Memory B cell (primary cell): ENCODE data around the gene GNPTAB.

Experiments used
- ATAC-seq: fragments of 150-1000 bp; cut with Tn5 transposase; 2 replicates; pipeline ENCODE4 v1.10.0; 2021; ENCODE audit warnings: low read depth, mild to moderate bottlenecking, moderate library complexity
- DNase-seq, 2 donors: peaks; one replicate each; pipeline ENCODE4 v3.0.0; 2022; ENCODE audit warnings: low spot score in 2 of 2
- H3K27ac Mint-ChIP-seq: one replicate; pipeline ENCODE4 v1.8.0; 2022; ENCODE audit warnings: mild to moderate bottlenecking, moderate library complexity, mixed read lengths
- H3K27me3 Mint-ChIP-seq: one replicate; pipeline ENCODE4 v1.8.0; 2022; ENCODE audit warnings: mixed read lengths
- H3K36me3 Mint-ChIP-seq: one replicate; pipeline ENCODE4 v1.8.0; 2022; ENCODE audit warnings: mild to moderate bottlenecking, mixed read lengths
- H3K4me1 Mint-ChIP-seq: one replicate; pipeline ENCODE4 v1.8.0; 2022; ENCODE audit warnings: mixed read lengths
- H3K4me3 Mint-ChIP-seq: one replicate; pipeline ENCODE4 v1.8.0; 2022; ENCODE audit warnings: mild to moderate bottlenecking, moderate library complexity, mixed read lengths
- H3K9me3 Mint-ChIP-seq: one replicate; pipeline ENCODE4 v1.8.0; 2022; ENCODE audit warnings: mixed read lengths

GNPTAB gene

DNA sequence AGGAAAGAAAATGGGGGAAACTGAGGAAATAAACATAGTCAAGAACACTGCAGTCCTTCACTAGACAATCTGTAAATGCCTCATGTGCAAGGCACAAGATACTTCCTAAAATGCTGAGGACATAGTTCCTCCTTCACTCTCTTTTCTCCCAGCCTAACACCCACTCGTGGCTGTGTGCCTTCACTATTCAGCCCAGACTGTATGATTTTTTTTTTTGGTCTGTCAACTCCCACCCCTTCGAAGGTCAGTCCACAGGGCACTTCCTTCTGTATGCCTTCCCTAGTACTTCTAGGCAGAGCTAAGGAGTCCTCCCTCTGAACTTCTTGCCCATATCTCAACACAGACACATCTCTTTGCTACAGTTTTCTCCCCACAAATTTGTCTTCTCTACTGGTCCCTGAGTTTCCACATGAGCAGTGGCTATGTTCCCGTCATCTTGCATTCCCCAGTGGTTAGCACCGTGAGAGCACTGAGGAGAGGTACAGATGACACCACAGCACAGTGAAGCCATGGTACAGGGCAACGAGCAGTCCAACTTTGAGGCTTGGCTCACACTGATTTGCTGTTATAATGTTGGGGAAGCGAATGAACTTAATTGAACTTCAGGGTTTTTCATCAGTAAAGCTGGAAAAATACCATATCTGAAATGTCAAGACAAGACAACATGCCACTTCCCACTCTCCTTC, 67.4 kb downstream of the GNPTAB start:
- Mint-ChIP-seq H3K4me1 (peaks cover 10% of the 10 kb centered on the region), H3K4me3 (no peak overlapping the region), H3K36me3 (peaks cover 12% of the 10 kb centered on the region), H3K27ac (peak overlapping the region; percentile 33), H3K27me3 (no peaks in the 10 kb centered on the region), H3K9me3 (no peaks in the 10 kb centered on the region)
- DNase-seq (no peak), ATAC-seq (peak; percentile 48)

DNA sequence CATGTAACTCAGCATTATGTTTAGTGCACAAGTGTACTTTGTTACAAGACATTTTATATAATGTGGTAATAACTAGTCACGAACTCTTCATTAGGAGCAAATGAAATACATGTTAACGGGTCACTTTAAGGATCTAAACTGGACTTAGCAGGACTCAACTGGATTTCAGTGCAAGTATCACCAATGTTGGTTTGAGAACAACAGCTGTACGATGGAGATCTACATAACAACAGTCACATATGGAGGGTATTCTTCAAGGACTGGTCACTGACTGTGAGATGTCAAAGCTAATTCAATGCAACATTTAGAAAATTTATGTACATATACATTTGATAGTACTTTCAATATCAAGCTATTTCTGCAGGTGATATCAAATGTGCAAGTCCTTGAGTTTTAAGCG, 69.0 kb downstream of the GNPTAB start:
- Mint-ChIP-seq H3K27ac (no peak overlapping the region), H3K36me3 (peaks cover 13% of the 10 kb centered on the region), H3K4me3 (no peak overlapping the region), H3K4me1 (peaks cover 10% of the 10 kb centered on the region), H3K9me3 (no peaks in the 10 kb centered on the region), H3K27me3 (no peaks in the 10 kb centered on the region)
- DNase-seq (no peak), ATAC-seq (no peak)

DNA sequence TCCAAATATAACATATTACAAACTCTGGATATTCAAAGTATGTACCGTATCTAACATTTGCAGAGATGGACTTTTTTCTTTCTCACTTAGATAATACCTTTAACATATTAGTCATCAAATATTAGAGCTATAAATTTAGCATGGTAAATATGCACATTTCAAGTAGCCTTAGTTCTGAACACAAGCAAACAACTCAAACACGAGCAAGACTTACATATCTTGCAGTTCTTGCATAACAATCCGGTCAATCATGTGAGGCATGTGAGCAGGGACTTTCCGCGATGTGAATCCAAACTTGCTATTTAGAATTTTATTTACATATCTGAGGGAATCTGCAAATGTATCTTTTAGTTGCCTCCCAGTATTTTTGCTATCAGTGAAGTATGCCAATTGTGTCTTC, 69.4 kb downstream of the GNPTAB start:
- Mint-ChIP-seq H3K4me3 (no peak overlapping the region), H3K27me3 (no peaks in the 10 kb centered on the region), H3K36me3 (peaks cover 13% of the 10 kb centered on the region), H3K4me1 (peaks cover 10% of the 10 kb centered on the region), H3K9me3 (no peaks in the 10 kb centered on the region), H3K27ac (no peak overlapping the region)
- no peak for DNase-seq
- ATAC-seq = no peak

DNA sequence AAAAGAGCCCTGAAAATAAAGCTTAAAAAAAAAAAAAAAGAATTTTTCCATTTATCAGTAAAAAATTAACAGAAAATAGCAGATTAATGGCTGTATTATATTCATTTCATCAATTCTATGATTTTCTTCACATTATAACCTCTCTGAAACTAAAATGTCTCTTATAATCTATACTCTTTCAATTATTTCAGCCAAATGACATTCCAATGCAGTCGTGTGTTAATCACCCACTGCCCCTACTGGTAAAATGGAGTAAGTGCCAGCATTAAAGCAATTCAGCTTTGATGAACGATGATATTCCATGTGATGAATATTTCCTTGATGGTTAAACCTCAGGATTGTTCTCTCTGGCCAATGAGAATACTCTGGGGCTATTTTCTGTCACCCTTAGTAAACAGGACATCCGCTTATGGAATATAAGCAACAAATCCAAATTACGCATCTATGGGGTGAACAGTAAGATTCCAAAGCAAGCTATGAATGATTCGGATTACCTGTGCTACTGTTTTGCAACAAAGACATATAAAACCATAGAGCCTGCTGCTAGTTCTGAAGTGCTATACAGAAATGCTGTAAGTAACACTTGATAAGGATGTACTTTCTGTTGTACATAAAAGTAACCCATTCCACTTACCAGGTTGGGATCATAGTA, 71.2 kb downstream of the GNPTAB start:
- Mint-ChIP-seq H3K9me3 (no peaks in the 10 kb centered on the region), H3K27me3 (no peaks in the 10 kb centered on the region), H3K27ac (no peak overlapping the region), H3K4me3 (no peak overlapping the region), H3K36me3 (peaks cover 7% of the 10 kb centered on the region), H3K4me1 (peaks cover 10% of the 10 kb centered on the region)
- ATAC-seq (peak; percentile 81), DNase-seq (peak in 1 of 2 donors; percentile 31)

DNA sequence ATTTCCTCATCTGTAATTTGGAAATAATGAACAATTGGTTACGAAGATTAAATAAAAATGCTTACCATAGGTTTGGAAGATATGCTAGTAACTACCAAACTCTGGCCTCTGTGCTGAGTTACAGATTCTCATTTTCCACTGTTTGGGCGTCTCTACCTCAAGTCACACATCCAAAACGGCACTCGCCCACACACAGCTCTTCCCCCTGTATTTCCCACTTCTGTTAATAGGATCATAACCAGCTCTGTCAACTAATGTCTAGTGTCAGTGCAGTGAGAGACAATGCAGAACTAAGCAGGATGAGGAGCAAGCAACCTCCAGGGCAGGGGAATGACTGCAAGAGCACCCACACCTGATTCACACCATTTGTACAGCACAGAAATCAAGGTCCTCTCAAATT, 80.6 kb downstream of the GNPTAB start:
- Mint-ChIP-seq H3K27me3 (no peaks in the 10 kb centered on the region), H3K4me3 (no peak overlapping the region), H3K36me3 (peaks cover 37% of the 10 kb centered on the region), H3K27ac (peak overlapping the region; percentile 35), H3K4me1 (peaks cover 20% of the 10 kb centered on the region), H3K9me3 (no peaks in the 10 kb centered on the region)
- no peak for DNase-seq
- no peak for ATAC-seq

DNA sequence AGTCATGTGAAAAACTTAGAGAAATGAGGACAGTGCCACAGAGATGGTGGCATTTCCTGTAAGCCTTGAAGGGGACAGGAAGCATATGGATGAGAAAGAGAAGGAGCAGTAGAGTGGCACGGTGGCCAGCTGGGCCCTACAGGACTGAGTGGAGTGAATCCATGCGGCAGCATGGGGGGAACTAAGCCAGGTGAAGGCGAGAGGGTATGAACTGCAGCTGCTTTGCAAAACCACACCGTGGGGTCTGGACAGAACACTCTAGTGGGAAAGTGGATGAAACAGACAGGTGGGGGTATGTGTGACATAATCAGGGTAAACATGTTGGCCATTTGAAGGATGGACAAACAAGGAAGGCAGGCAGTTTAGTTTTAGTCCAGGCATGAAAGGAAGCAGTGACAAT, 81.1 kb downstream of the GNPTAB start:
- Mint-ChIP-seq H3K4me3 (no peak overlapping the region), H3K27ac (peak overlapping the region; percentile 35)

DNA sequence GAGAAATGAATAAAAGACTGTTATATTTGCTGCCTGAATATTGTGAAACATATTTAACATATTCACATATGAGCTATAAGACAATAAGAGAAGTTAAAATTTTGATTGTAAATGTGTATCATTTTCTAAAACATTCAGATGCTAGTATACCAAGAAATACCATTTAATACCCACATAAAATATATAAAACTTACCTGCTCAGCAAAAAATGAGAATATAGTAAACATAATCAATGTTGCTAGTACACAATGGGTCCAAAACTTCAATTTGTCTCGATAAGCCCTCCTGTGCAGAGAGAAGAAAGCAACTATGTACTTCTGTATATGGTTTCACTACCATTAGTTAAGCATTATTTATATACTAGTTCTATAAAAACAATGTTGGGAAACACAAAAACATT, 81.9 kb downstream of the GNPTAB start:
- Mint-ChIP-seq H3K4me1 (peaks cover 27% of the 10 kb centered on the region), H3K27me3 (no peaks in the 10 kb centered on the region), H3K9me3 (no peaks in the 10 kb centered on the region), H3K4me3 (no peak overlapping the region), H3K36me3 (peaks cover 37% of the 10 kb centered on the region), H3K27ac (peak overlapping the region; percentile 83)
- no peak for DNase-seq
- ATAC-seq = no peak

More for the DNA sequence above, 81.1 kb downstream of the GNPTAB start:
- Mint-ChIP-seq H3K4me1 (peaks cover 23% of the 10 kb centered on the region), H3K27me3 (no peaks in the 10 kb centered on the region), H3K36me3 (peaks cover 37% of the 10 kb centered on the region), H3K9me3 (no peaks in the 10 kb centered on the region)
- no peak for DNase-seq
- ATAC-seq = no peak

DNA sequence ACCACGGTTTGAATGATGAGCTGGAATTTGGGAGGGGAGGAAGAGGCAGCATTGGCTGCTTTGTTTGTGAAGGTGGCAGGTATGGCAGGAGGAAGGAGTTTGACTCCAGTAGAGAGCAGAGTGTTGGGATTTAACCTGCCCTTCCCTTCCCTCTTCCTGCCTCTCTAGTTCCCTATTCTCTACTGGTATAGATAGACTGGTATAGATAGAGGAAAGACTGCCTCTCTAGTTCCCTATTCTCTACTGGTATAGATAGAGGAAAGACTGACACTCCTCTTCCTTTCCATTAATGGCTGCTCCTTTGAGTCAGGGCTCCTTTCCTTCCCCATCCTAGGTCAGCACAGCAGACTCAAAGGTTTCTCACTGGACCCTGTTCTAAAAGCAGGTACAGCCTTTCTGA, 83.1 kb downstream of the GNPTAB start:
- Mint-ChIP-seq H3K27ac (peak overlapping the region; percentile 83), H3K4me1 (peaks cover 34% of the 10 kb centered on the region), H3K4me3 (no peak overlapping the region), H3K27me3 (no peaks in the 10 kb centered on the region), H3K36me3 (peaks cover 32% of the 10 kb centered on the region), H3K9me3 (no peaks in the 10 kb centered on the region)
- ATAC-seq = no peak
- no peak for DNase-seq

DNA sequence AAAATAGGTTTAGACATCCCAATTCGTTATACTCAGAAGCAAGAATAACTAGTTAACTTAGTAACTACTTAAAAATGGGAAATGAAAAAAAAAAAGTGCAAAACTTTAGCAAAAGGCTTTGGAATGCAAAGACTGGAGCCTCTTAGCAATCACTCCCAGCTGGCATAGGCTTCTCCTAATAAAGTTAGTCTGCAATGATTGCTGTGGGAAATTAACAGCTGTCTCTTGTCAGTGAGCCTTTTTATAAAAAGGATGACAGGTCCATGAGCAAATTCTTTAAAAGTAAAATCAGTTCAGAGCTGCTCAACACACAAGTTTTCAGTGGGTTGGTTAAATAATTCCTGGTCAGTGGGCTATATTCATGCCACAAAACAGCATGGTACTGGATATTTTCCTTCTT, 84.1 kb downstream of the GNPTAB start:
- Mint-ChIP-seq H3K27ac (peak overlapping the region; percentile 83), H3K36me3 (peaks cover 30% of the 10 kb centered on the region)

DNA sequence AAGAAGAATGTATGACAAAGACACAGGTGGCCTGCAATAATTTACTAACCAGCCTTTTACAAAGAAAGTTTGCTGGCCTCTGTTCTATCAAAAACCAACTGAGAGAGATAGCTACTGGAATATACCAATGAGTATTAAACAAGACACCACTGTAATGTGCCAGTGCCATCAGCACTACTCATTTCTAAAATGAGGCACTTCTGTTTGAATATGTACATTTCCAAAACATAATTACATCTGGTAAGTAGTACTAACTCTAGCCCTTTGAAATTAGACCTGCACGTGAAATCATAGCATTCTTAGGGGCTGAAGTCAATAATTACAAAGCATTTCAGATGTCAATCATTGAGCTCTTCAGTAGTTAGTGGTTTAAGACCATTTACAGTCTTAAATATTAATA, 84.6 kb downstream of the GNPTAB start:
- peak overlapping the region; percentile 99 for H3K27ac Mint-ChIP-seq
- no peaks in the 10 kb centered on the region for H3K27me3 Mint-ChIP-seq
- DNase-seq = no peak
- H3K4me1 Mint-ChIP-seq = peaks cover 45% of the 10 kb centered on the region
- ATAC-seq = no peak
- no peaks in the 10 kb centered on the region for H3K9me3 Mint-ChIP-seq
- H3K36me3 Mint-ChIP-seq = peaks cover 34% of the 10 kb centered on the region
- H3K4me3 Mint-ChIP-seq = no peak overlapping the region

More for the DNA sequence above, 84.1 kb downstream of the GNPTAB start:
- ATAC-seq (no peak), DNase-seq (no peak)
- Mint-ChIP-seq H3K9me3 (no peaks in the 10 kb centered on the region), H3K4me1 (peaks cover 41% of the 10 kb centered on the region), H3K4me3 (no peak overlapping the region), H3K27me3 (no peaks in the 10 kb centered on the region)

DNA sequence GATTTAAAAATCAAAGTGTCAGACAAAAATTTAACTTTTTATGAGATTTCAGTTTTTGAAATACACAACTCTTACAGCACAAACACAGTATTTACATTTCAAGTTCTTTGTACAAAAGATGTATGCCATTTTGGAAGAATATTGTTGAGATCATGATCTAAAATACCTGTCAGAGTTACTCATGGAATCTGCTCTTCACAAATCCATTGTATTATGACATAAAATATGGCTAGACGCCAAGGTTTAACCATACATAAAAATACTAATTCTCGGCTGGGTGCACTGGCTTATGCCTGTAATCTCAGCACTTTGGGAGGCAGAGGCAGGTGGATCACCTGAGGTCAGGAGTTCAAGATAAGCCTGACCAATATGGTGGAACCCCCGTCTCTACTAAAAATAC, 85.3 kb downstream of the GNPTAB start:
- Mint-ChIP-seq H3K36me3 (peaks cover 32% of the 10 kb centered on the region), H3K4me3 (no peak overlapping the region), H3K4me1 (peaks cover 48% of the 10 kb centered on the region), H3K9me3 (no peaks in the 10 kb centered on the region), H3K27ac (peak overlapping the region; percentile 99), H3K27me3 (no peaks in the 10 kb centered on the region)
- ATAC-seq (no peak), DNase-seq (no peak)

DNA sequence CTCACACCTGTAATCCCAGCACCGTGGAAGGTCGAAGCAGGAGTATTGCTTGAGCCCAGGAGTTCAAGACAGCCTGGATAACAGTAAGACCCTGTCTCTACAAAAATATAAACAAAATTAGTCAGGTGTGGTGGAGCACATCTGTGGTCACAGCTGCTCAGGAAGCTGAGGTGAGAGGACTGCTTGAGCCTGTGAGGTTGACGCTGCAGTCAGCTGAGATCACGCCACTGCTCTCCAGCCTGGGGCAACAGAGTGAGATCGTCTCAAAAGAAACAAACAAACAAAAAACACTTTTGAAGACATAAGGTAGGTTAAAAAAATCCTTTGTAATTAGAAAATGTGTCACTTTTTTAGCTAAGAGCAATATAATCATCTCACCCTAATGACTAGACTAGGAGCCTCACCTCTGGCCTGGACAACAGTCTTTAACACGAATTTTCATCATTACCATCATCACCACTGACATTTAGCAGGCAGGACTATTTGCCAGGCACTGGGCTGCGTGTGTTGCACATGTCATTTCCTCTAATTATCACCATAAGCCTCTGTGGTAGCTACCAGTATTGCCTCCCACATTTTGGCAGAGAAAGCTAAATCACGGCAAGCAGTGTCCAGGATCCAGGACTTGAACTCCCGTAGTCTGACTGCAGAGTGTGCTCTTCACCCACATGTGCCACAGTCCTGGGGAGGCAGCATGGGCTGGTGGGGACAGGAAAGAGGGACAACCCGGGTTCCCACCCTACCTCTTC, 86.9 kb downstream of the GNPTAB start:
- DNase-seq (peak; percentile 67 to 85), ATAC-seq (peak; percentile 88)
- no peaks in the 10 kb centered on the region for H3K9me3 Mint-ChIP-seq
- no peaks in the 10 kb centered on the region for H3K27me3 Mint-ChIP-seq
- peak overlapping the region; percentile 99 for H3K27ac Mint-ChIP-seq
- peaks cover 32% of the 10 kb centered on the region for H3K36me3 Mint-ChIP-seq
- H3K4me1 Mint-ChIP-seq = peaks cover 43% of the 10 kb centered on the region
- peak overlapping the region; percentile 49 for H3K4me3 Mint-ChIP-seq

DNA sequence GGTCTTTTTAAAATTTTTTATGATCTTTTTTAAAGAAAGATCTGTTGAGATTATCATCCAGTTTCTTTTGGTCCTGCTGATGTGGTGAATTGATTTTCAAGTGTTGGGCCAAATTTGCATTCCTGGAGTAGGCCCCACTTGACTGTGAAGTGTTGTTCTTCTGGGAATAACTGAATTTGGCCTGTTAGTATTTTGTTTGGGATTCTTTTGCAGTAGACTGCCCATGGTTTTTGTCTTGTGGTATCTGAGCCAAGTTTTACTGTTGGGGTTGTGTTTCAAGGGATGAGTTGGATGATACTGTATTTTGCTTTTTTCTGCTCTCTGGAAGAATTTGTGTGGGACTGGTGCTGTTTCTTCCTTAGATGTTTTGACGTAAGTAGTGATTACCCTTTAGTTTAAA, 87.5 kb downstream of the GNPTAB start:
- H3K4me1 Mint-ChIP-seq = peaks cover 41% of the 10 kb centered on the region
- H3K9me3 Mint-ChIP-seq = no peaks in the 10 kb centered on the region
- no peak for DNase-seq
- peaks cover 28% of the 10 kb centered on the region for H3K36me3 Mint-ChIP-seq
- ATAC-seq = no peak
- peak overlapping the region; percentile 99 for H3K27ac Mint-ChIP-seq
- peak overlapping the region; percentile 37 for H3K4me3 Mint-ChIP-seq
- H3K27me3 Mint-ChIP-seq = no peaks in the 10 kb centered on the region

DNA sequence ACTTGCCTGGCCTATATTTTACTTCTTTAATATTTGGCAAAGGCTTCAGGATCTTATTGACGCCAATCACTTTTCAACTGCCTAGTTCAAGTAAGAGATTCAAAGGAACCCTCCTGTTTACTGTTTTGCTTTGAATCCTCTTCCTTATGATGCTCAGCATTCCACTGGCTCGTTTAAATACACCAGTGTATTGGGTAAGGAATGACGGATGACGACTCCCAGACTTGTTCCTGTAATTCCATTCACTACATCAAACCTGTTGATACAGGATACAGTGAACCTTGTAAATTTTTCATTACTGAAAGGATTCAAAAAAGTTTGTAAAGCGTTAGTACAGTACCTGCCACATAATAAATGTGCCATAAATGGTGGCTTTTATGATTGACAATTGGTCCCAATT, 89.8 kb downstream of the GNPTAB start:
- H3K4me1 Mint-ChIP-seq = peaks cover 30% of the 10 kb centered on the region
- no peaks in the 10 kb centered on the region for H3K27me3 Mint-ChIP-seq
- peak overlapping the region; percentile 99 for H3K27ac Mint-ChIP-seq
- no peaks in the 10 kb centered on the region for H3K9me3 Mint-ChIP-seq
- H3K36me3 Mint-ChIP-seq = peaks cover 21% of the 10 kb centered on the region
- DNase-seq = no peak
- ATAC-seq = no peak
- H3K4me3 Mint-ChIP-seq = no peak overlapping the region
